ENCODE measurements around the gene FBH1.
"Not testable (repeated sequence)": the region's sequence is repeated elsewhere in the genome, so short reads cannot be mapped to it uniquely, and the experiment has no call there.

The FBH1 gene

DNA sequence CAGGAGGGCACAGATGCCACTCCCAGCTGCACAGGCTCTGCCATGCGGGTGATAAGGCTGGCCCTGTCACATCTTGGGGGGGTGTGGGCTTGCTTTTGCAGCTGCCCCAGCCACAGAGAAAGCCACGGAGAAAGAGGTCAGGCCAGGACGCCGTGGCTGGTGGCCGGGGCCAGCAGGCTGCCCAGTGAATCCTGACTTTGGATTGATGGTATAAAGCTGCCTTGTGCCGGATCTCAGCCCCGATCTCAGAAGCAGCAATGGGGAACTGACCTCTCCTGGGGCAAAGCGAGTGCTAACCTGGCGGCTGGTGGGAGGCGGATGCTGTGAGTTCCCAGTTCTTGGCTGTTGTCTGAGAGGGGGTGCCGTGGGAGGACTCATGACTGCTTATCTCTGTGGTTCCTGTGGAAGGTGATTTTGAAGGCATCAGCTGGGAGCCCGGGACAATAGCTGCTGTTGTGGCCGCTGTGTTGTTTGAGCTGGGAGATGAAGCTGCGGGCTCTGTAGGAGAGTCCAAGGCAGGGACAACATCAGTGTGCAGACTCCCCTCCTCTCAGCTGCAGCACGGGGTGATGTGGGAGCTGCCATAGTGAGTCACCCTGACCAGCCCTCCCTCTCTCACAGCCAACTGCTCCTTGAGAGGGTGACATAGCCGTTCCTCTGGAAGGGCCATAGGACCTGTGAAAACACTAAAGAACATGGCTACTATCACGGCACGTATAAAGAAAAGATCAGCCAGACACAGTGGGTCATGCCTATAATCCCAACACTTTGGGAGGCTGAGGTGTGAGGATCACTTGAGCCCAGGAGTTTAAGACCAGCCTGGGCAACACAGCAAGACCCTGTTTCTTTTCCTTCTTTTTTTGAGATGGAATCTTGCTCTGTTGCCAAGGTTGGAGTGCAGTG, 70.3 kb downstream of the FBH1 start:
- DNase-seq: no peak

- DNase-seq: not testable (repeated sequence)
These were observed 70.9 kb downstream of the FBH1 start for GRCh38 chr10:5960973-5961275.

DNA sequence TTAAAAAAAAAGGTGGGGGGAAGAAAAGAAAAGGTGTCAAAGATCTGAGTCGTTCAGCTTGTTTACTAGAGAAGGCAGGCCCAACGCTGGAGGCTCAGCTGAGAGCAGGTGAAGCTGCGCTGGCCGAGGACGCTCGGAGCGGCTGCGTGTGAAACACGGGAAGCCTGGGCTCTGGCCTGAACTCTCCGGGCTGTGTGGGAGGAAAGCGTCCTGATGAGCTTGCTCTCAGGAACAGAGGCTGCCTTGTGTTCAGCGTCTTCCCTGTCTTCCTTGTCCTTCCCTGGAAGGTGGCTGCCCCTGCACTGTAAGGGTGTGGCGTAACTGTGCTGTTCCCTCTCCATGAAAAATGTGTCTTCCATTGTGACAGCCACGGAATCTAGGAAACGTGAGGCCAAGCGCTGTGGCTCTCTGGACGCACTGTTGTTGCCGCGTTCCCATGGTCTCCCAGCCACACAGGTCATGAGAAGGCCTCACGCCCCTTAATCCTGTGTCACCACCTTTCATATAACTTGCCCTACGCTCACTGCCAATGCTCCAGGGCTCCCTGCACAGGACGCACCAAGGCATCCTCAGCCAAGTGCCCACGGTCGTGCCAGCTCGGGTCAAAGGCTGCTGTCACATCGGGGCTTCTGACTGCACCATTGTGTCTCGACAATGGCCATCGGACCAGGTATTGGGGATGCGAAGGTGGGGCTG, 71.5 kb downstream of the FBH1 start:
- DNase-seq: no peak

GRCh38 chr10:5962358-5962940, 72.4 kb downstream of the FBH1 start:
- DNase-seq: not testable (repeated sequence)

DNA sequence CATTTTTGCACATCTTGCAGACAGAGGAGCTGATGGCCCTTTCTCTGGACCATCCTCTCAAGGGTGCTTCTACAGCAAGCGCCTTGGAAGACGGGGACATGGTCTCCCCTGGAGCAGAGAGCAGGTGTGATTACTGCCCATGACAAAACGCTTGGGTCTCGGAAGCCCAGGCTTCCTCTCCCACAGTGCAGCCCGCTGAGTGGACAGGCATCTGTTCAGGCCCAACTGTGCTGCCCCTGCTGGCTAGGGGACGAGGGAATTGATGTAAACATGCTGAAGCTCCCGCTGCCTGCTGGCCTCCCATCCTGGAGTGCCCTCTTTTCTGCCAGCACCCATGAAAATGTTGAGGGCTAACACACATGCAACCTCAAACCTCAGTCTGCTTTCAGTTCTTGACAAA, 73.0 kb downstream of the FBH1 start:
- no peak for DNase-seq

- no peak for DNase-seq
These were observed 73.5 kb downstream of the FBH1 start for GRCh38 chr10:5963591-5963990.

DNA sequence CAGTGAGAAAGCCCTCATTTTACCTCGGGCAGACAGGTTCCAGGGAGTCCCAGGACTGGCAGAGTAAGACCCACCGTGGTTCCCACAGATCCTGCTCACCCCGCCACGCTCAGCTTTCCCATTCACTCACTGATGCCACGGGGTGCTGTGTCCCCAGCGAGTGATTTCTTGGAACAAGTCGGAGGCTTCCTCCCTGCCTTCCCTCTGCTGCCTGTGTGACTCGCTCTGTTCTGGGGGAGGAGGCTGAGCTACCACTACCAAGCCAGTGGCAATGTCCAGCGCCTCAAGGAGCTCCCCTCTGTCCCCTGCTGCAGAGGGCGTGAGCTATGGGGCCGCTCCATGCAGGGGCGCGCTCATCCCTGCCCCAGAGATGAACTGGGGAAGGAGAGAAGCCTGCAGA, 74.7 kb downstream of the FBH1 start:
- no peak for DNase-seq

DNA sequence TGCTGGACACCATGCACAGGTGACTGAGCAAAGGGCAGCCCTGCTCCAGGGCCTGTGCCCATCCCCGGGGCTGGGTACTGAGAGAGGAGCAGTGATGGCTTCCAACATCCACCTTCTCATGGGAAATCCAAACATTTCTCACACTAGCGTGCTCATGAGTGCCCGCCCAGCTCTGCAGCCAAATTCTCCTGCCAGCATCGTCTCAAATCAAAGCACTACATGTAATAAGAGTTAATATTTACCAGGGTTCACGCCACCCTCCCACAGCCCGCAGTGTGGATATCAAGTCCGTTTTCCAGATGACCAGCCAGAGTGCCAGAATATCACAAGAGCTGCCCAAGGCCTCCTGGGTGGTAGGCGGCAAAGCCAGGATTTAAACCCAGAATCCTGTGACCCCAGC, 75.2 kb downstream of the FBH1 start:
- DNase-seq: no peak

DNA sequence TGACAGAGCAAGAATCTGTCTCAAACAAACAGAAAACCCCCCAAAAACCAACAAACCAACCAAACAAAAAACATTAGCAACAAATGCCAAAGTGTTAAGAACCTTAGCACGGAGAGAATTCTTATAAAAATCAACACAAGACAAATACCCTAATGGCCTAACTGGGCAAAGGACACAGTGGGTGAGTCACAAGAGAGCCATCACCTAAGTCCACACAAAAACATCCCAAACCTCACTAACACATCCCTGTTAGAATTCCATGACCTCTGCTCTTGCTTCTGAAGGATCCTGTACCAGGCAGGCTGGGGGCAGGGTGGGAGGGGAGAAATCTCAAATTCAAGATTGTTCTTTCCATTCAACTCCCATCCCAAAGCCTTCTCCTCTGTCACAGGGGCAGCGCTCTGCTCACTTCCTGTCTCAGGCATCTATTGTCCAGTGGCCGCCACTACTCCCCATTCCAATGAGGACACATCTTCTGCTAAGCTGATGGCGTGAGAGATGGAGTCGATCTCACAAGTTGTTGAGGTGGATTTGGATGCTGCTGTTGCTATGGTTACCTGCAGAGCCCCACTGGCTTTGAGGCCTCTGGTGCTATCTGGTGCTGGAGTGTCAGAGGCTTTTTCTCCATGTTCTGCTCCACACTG, 78.1 kb downstream of the FBH1 start:
- peak in 1 of 5 experiments; percentile 19 for DNase-seq

DNA sequence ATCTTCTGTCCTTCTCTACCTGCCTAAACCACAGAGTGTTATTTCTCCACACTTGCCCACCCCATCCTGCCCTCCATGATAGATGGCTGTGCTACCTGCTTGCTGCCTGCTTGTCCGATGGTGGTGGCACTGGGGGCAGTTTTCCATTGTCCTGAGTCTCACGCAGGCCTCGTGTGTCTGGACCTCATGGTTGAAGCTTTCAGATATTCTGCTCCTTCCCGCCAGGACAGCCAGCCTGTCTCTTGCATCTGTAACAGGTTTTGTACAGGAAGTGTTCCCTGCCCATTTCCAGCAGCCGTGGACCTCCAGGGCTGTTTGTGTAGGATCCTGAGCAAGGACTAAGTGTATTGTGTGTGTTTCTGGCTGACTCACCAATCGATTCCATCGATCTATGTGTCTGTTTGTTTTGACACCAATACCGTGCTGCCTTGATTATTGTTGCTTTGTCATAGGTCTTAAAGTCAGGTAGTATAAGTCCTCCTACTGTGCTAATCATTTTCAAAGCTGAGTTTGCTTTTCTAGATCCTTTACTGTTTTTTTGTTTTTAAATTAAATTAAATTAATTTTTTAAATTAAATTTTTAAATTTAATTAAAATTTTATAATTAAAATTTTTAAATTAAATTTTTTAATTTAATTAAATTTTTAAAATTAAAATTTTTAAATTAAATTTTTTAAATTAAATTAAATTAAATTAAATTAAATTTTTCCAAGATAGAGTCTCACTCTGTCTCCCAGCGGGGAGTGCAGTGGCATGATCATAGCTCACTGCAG, 78.8 kb downstream of the FBH1 start:
- no peak for DNase-seq

DNA sequence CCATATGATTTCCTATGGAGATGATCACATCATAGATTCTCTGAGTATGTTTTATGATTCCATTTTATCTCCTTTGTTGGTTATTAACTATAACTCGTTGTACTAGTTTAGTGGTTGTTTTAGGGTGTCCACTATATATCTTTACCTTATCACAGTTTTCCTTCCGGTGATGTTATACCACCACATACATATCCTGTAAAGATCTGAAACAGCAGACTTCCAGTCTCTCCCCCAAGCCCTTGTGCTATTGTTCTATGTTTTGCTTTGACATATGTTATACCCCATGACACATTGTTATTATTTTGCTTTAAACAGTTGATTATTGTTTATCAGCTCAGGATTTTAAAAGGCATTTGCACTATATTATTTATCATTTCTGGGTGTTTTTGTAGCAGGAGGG, 80.0 kb downstream of the FBH1 start:
- no peak for DNase-seq

GRCh38 chr10:5970527-5970926, 80.5 kb downstream of the FBH1 start:
- DNase-seq: no peak

DNA sequence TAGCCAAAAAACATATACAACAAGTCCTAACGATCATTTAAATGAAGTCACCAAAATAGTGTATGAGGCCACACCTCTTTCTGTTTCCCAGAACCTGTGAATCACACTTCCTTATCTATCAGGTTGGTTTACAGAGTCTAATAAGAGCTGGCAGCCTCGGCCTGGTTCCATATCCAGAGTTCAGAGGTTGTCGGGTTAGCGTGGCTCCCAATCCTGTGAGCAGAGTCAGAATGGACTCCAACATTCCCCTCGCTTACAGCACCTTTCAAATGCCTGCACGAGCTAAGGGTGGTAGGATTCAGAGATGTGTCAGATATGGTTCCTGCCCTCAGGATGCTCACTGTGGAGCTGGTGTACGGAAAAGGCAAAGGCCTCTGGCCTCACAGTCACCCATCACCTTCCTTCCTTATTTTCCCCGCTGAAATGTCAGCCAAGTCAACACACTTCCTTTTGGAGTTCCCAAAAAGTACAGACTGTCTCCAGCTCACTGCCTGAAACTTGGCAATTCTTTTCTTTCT, 81.3 kb downstream of the FBH1 start:
- peak in 1 of 5 experiments; percentile 70 for DNase-seq

- no peak for DNase-seq
These were observed 81.8 kb downstream of the FBH1 start for GRCh38 chr10:5971886-5972285.

DNA sequence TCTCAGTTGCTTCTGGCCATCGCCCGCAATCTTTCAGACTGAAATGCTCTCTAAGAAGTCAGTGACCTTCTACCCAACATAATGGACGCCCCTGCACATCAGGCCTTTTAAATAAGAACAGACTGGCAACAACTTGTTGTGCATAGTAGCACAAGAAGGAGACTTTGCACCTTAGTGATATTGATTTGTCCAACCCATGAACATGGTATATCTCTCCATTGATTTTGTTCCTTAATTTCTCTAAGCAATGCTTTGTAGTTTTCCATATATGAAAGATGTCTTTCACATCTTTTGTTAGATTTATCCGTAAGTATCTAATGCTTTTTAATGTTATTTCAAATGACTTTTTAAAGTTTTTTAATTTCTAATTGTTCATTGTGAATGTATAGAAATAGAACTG, 83.0 kb downstream of the FBH1 start:
- no peak for DNase-seq

DNA sequence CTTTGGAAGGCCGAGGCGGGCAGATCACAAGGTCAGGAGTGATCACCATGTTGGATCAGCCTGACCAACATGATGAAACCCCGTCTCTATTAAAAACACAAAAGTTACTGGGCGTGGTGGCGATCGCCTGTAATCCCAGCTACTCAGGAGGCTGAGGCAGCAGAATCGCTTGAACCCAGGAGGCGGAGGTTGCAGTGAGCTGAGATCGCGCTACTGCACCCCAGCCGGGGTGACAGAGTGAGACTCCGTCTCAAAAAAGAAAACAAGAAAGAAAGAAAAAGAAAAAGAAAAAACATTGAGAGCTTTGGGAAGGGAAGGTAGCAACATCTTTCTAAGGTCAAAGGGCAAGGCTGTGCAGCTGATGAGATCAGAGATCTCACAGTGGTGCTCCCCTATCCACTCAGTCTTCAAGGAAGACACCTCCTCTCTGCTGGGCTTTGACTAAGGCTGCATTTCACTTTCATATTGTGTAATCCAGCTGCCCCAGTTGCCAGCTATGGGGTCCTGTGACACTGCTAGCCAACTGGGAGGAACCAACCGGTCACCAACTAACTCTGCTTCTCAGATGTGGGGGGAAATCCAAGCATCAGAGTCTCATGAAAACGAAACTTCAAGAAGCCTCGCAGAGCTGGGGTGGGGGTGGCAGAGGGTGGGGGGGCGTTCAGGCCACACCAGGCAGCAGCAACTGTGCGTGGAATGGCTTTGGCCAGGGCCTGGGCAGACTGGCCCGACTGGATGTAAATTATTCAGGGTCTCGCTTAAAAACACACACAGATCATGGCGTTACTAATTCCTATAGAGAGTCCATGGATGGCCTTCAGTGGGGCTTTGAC, 85.8 kb downstream of the FBH1 start:
- peak in 4 of 5 experiments; percentile 19 to 83 (median 52) for DNase-seq

GRCh38 chr10:5976512-5977470, 86.7 kb downstream of the FBH1 start:
- peak in 4 of 5 experiments; percentile 9 to 58 (median 20) for DNase-seq

DNA sequence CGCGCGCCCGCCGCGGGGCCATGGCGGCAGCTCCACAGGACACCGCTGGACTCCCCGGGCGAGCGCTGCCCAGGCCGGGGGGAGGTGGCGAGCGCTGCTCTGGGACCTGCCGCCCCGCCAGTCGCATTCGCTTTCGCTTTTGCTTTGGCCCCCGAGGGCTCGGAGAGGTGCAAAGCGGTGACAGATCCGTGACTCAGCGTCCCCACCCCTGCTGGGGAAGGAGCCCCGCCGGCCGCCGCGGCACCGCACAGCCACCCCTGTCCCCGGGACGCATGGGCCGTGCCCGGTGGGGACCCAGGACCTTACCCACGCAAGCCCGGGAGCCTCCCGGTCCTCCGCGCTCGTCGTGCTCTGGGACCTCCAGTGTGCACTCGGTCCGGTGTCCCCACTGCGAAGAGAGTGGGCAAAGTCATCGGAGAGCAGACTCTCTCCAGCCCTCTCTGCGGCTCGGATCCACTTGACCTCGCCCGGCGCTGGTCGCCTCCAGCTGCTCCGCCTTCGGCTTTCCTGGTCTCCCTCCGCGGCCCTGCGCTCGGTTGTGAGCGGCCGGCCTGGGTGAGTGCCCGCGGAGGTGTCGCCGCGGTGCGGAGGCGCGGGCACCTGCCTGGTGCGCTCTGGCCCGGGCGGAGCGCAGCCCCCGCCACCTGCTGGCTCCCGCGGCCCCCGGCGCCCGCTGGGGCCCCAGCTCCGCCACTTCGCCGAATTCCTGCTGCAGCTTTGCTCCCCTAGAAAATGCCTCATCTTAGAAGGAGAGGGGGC, 87.6 kb downstream of the FBH1 start, which contains the start of gene IL15RA:
Gene IL15RA (minus strand): TSS at position 73 of the 759 bp plus-strand sequence. CDS start 51 bp downstream, at position 22.
- DNase-seq: peak; percentile 56 to 92 (median 75)

DNA sequence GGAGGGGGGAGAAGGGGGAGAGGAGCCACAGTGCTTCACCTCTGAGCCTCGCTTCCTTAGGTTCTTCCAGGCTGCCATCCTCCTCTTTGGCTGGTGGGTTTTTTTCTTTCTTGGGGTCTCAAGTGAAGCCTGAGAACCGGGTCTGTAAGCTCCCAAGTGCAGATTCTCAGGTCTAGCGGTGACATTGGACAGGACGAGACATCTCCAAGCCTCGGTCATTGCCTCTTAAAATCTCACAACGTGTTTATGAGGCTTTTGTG, 88.1 kb downstream of the FBH1 start:
- no peak for DNase-seq
